RKO (cell line): ENCODE results near the gene TRPC4AP.

ENCODE experiments used
- DNase-seq: peaks from one replicate; pipeline ENCODE4 v3.0.0-alpha.2; 2016; ENCODE audit warnings: low spot score

The TRPC4AP gene

DNA sequence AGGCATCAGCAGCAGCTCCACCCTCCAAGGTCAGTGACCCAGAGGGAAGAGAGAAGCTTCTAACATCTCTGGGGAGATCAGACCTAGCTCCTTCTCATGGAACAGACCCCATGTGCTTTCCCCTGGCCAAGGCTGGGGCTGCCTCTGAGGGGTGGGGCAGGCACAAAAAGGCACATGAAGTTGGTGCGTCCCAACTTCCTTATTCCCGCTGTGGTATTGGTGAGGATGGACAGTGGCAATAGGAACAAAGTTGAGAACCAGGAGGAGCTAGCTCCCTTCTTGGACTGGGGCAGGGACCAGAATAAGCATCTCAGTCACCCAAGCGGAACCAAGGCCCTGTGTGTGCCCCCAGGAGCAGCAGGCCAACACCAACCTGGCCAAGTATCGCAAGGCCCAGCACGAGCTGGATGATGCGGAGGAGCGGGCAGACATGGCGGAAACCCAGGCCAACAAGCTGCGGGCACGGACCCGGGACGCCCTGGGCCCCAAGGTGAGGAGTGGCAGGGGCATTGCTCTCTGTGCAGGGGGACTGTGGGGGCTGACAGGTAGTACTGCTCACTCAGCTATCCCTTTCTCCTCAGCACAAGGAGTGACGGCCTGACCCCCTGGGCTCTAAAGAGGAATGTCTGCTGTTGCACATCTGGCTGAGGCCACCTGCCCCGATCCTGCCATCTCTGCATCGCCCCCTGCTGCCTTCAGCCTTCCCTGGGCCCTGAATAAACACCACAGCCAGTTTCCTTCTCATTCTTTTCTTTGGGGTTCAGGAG, 90.8 kb downstream of the TRPC4AP start:
- no peak for DNase-seq

DNA sequence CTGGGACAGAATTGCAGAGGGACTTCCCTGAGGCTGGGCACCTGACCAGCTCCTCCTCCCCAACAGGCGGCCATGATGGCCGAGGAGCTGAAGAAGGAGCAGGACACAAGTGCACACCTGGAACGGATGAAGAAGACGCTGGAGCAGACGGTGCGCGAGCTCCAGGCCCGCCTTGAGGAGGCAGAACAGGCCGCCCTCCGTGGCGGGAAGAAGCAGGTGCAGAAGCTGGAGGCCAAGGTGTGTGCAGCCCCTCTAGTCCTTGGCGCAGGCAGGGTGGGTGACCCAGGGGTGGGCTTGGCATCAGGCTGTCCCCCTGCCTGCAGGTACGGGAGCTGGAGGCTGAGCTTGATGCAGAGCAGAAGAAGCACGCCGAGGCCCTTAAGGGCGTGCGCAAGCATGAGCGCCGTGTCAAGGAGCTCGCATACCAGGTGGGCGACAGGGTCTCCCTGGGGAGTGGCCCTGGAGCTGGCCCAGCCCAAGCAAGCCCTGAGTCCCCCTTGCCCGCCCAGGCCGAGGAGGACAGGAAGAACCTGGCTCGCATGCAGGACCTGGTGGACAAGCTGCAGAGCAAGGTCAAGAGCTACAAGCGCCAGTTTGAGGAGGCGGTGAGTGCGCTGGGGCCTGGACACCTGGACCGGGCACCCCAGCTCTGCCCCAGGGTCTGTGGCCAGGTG, 91.5 kb downstream of the TRPC4AP start:
- no peak for DNase-seq

DNA sequence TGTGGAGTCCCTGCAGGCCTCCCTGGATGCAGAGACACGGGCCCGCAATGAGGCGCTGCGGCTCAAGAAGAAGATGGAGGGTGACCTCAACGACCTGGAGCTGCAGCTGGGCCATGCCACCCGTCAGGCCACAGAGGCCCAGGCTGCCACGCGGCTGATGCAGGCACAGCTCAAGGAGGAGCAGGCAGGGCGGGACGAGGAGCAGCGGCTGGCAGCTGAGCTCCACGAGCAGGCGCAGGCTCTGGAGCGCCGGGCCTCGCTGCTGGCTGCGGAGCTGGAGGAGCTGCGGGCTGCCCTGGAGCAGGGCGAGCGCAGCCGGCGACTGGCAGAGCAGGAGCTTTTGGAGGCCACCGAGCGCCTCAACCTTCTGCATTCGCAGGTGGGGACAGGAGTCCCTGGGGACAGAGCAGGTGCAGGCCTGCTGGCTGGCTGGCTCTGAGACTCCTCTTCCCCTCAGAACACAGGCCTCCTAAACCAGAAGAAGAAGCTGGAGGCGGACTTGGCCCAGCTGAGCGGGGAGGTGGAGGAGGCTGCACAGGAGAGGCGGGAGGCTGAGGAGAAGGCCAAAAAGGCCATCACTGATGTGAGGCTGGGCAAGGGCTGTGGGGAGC, 92.2 kb downstream of the TRPC4AP start:
- DNase-seq = no peak

DNA sequence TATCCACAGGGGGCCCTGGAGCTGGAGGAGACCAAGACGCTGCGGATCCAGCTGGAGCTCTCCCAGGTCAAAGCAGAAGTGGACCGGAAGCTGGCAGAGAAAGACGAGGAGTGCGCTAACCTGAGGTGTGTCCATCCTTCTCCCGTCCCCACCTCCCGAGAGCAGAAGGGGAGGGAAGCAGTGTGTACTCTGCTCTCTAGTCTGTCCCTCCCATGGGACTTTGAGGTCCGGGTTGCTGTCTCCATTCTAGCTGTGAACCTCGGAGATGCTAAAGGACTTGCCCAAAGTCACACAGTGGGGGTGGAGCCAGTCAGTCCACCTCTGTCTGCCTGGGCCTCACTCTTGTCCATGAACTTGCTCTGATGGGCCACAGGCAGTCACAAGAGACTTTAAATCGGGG, 92.8 kb downstream of the TRPC4AP start:
- no peak for DNase-seq

DNA sequence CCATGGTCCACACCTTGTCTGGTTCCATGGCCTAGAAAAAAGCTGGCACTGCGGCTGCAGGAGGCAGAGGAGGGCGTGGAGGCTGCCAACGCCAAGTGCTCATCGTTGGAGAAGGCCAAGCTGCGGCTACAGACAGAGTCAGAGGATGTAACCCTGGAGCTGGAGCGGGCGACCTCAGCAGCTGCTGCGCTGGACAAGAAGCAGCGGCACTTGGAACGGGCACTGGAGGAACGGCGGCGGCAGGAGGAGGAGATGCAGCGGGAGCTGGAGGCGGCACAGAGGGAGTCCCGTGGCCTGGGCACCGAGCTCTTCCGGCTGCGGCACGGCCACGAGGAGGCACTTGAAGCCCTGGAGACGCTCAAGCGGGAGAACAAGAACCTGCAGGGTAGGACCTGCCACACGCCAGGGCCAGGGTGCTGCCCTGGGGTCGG, 93.6 kb downstream of the TRPC4AP start:
- no peak for DNase-seq

DNA sequence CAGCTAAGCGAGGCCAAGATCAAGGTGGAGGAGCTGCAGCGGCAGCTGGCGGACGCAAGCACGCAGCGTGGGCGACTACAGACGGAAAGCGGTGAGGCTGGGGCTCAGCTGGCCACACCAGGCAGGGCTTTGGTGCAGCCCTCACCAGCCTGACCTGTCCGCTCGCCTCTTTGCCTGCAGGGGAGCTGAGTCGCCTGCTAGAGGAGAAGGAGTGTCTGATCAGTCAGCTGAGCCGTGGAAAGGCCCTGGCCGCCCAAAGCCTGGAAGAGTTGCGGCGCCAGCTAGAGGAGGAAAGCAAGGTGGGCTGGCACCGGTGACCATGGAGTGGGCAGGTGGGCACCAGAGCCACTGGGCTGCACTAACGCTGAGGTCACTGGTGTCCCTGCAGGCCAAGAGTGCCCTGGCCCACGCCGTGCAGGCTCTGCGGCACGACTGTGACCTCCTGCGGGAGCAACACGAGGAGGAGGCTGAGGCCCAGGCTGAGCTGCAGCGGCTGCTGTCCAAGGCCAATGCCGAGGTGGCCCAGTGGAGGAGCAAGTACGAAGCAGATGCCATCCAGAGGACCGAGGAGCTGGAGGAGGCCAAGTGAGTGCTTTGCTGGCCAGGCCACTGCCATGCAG, 94.2 kb downstream of the TRPC4AP start:
- no peak for DNase-seq

DNA sequence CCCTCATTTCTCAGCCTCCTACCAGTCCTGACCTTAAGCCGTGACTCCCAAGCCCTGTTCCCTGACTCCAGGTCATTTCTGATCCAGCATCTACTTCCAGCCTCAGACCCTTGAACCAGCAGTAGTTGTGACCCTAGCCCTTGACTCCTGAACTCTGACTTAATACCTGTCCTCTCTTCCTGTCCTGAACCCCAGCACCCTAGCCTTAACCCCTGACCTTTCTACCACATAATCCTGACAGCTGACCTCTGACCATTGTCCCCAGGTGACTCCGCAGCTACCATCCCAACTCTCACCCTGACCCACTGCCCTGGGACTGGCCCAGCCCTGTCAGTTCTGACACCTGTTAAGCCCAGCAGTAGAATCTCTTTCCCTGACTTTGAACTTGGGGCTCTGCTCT, 94.8 kb downstream of the TRPC4AP start:
- DNase-seq = no peak

DNA sequence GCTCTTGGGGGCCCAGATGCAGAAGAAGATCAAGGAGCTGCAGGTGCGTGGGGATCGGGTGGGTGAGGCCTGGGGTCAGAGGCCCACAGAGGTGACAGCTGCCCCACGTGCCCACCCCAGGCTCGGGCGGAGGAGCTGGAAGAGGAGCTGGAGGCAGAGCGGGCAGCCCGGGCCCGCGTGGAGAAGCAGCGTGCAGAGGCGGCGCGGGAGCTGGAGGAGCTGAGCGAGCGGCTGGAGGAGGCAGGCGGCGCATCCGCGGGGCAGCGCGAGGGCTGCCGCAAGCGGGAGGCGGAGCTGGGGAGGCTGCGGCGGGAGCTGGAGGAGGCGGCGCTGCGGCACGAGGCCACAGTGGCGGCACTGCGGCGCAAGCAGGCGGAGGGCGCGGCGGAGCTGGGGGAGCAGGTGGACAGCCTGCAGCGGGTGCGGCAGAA, 95.5 kb downstream of the TRPC4AP start:
- no peak for DNase-seq

DNA sequence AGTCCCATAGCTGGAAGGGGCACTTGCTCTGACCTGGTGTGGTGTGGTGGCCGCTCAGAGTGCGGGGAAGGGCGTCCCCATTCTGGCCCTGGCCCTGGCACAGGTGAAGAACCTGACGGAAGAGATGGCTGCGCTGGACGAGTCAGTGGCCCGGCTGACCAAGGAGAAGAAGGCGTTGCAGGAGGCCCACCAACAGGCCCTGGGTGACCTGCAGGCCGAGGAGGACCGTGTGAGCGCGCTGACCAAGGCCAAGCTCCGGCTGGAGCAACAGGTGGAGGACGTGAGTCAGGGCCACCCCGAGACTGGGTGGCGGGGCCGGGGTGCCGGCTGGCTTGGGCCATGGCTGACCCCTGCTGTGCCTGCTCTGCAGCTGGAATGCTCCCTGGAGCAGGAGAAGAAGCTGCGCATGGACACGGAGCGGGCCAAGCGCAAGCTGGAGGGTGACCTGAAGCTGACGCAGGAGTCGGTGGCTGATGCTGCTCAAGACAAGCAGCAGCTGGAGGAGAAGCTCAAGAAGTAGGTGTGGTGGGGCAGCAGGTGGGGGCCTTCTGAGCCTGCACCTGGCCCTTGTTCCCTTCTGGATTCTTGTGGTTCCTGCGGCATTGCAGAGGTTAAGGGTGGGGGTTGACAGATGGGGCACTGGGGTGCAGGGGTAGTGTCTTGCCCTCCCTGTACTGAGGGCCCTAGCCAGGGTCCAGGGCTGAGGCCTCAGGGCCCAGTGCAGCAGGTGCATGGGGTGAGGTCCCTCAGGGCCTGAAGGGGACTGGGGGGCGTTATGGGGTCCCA, 96.2 kb downstream of the TRPC4AP start:
- no peak for DNase-seq

DNA sequence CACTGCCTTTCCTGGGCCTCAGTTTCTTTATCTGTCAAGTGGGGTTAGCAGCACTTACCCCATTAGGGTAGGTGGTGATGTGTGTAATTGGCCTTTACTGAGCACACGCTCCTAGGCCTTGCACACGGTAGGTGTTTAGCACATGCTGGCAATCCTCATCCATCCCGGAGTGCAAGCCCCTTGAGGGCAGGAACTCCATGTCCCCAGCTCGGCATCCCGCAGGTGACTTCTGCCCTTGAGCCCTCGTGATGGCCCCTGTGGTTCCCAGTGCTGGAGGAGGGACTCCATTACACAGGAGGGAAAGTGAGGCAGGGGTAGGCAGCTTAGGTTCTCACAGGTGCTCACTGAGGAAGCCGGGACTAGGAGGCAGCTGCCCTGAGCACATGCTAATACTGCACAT, 96.9 kb downstream of the TRPC4AP start:
- no peak for DNase-seq

DNA sequence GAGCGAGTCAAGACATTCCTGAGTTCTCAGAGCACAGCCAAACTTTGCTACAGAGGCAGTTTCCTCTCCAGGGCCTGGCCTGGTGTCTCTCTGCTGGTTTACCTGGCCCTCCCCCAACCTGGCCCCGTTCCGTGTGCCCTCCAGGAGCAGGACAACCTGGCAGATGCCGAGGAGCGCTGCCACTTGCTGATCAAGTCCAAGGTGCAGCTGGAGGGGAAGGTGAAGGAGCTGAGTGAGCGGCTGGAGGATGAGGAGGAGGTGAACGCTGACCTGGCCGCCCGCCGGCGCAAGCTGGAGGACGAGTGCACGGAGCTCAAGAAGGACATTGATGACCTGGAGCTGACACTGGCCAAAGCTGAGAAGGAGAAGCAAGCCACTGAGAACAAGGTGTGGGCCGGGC, 97.4 kb downstream of the TRPC4AP start:
- no peak for DNase-seq

DNA sequence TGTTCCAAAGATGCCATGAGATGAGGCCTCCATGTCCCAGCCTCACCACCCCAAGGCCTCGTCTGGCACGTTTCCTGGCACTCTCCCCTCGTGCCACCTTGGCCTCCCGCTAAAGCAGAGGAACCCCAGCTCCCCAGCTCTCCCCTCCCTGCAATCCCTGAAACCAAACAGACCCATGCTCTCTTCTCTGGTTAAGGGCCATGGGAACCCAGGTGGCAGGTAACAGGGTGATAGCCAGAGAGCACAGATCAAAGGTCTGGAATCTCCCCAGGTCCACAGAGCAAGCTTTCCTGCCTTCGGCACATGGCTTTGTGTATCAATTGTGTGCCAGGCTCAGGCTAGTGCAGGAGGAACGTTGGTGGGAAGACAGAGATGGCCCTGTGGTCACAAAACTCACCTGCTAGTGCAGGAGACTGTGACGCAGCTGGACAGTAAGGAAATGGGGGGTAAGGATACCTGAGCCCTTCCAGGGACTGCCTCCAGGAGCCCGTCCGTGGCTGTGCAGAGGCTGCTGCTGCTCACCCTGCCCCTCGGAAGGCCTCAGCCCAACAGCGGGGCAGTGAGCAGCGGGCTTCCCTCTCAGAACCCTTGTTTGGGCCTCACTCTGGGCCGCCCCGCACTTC, 98.0 kb downstream of the TRPC4AP start:
- no peak for DNase-seq

DNA sequence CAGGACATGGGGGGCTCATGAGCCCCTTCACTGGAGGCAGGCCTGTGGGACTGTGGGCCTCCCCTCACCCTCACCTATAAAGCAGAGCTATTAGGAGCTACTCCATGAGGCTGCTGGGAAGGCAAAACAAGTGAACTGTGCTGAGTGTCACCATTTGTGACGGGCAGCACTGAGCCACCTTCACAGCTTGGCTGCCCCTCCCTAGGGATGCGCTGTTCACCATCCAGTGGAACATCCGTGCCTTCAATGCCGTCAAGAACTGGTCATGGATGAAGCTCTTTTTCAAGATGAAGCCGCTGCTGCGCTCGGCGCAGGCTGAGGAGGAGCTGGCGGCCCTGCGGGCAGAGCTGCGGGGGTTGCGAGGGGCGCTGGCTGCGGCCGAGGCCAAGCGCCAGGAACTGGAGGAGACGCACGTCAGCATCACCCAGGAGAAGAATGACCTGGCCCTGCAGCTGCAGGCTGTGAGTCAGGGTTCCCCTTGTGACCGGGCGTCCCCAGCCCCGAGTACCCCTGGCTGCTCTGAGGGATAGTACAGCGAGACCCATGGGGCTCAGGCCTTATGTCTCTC, 98.6 kb downstream of the TRPC4AP start:
- DNase-seq = no peak

DNA sequence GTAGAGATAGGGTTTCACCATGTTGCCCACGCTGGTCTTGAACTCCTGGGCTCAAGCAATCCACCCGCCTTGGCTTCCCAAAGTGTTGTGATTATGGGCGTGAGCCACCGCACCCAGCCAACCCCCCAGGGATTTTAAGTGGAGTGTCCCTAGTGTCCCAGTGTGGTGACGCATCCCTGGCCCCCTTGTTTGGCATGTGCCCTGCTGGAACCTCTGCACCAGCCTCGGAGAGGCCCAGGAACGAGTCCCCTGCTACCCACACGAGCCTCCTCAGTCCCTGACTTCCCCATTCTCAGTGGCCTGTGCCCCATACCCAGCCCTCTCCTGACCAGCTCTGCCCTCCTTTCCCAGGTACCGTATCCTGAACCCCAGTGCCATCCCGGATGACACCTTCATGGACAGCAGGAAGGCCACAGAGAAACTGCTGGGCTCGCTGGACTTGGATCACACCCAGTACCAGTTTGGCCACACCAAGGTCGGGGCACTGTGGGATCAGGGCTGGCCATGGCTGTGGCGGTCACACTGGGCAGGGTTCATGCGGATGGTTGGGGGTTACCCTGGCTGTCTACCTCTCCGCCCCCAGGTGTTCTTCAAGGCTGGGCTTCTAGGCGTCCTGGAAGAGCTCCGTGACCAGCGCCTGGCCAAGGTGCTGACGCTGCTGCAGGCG, 99.7 kb downstream of the TRPC4AP start:
- no peak for DNase-seq

DNA sequence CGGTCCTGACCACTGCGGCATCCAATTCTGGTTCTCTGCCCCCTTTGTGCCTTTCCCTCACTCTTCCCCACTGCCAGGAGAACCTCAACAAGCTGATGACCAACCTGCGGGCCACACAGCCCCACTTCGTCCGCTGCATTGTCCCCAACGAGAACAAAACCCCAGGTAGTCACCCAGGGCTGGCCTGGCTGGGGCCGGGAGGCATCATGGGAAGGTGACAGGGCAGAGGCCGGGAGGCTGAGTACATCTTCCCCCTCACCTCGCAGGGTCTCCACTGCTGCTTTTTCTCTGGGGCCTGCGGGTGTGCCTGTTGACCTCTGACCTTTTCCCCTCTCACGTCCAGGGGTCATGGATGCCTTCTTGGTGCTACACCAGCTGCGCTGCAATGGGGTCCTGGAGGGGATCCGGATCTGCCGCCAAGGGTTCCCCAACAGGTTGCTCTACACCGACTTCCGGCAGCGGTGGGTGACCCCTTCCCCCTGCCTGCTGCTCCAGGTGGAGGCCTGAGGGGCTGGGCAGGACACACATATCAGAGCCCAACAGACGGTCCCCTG, 101.9 kb downstream of the TRPC4AP start:
- DNase-seq = no peak

DNA sequence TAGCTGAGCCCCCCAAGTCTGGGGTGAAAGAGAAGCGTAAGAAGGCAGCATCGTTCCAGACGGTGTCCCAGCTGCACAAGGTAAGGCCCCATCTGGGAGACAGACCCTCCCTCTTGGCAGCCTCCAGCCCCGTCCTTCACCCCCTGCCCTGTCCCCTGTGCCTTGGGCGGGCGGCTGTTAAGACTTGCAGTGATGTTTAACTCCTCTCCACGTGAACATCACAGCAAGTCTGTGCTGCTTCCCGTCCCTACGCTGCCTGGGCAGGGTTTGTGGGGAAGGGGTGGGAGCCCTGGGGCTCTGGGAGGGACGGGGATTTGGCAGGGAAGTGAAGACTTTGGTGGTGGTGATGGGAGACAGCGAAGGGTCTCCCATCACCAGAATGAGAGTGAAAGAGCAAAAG, 102.4 kb downstream of the TRPC4AP start:
- no peak for DNase-seq

DNA sequence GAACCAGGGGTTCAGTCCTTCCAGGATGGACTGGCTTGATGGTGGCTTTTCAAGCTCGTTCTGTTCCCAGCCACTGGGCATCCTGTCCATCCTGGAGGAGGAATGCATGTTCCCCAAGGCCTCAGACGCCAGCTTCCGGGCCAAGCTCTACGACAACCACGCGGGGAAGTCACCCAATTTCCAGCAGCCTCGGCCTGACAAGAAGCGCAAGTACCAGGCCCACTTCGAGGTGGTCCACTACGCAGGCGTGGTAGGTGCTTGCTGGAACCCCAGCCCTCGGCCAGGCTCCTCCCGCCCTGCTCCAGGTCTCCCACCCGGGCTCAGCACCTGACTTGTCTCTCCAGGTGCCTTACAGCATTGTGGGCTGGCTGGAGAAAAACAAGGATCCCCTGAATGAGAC, 102.9 kb downstream of the TRPC4AP start:
- DNase-seq = no peak

DNA sequence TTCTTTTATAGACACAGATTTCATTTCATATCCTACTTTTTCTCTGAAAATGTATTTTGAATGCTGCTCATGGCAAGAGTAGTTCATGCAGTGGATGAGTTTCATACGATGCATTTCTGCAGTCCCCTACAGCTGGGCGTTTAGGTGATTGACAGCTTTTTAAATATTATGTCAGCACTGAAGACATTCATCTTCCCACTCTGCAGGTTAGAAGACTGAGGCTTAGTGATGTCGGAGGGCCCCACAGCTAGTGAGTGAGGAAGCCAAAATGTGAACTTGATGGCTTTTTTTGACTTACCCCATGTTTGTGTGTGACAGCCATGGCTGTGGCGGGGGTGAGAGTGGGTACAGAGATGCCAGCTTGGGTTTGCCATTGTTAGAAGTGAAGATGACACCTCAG, 103.5 kb downstream of the TRPC4AP start:
- no peak for DNase-seq

DNA sequence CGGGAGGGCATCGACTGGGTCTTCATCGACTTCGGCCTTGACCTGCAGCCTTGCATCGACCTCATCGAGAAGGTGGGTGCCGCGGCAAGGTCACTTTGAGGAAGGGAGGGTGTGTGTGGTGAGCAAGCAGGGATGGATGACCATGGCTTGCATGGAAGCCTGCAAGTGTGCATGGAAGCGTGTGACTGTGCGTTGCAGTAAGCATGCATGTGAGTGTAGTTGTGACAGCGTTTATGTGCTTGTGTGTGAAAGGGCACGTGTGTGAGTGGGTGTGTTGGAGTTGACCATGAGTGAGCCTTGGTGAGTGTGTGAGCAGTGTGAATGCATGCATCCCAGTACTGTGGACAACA, 104.4 kb downstream of the TRPC4AP start:
- DNase-seq = no peak
